BLaER1 (cell line): Measurements from ENCODE around the gene PLXNA4.

ENCODE experiments used
- H3K27ac ChIP-seq: shearing (Covaris generic); formaldehyde crosslinking; 2 replicates; pipeline ENCODE4 v1.8.1; 2022
- H3K27me3 ChIP-seq: shearing (Covaris generic); formaldehyde crosslinking; 2 replicates; pipeline ENCODE4 v1.8.1; 2022
- H3K36me3 ChIP-seq: shearing (Covaris generic); formaldehyde crosslinking; 2 replicates; pipeline ENCODE4 v1.8.1; 2022
- H3K4me1 ChIP-seq: shearing (Covaris generic); formaldehyde crosslinking; 2 replicates; pipeline ENCODE4 v1.8.1; 2022
- H3K4me2 ChIP-seq: shearing (Covaris generic); formaldehyde crosslinking; 2 replicates; pipeline ENCODE4 v1.8.1; 2022
- H3K4me3 ChIP-seq: shearing (Covaris generic); formaldehyde crosslinking; 2 replicates; pipeline ENCODE4 v1.8.1; 2022
- H3K9ac ChIP-seq: shearing (Covaris generic); formaldehyde crosslinking; 2 replicates; pipeline ENCODE4 v1.8.1; 2022
- H3K9me3 ChIP-seq: shearing (Covaris generic); formaldehyde crosslinking; 2 replicates; pipeline ENCODE4 v1.8.1; 2022
- H4K20me1 ChIP-seq: shearing (Covaris generic); formaldehyde crosslinking; 2 replicates; pipeline ENCODE4 v1.8.1; 2022
- Cebpa-rat ChIP-seq: shearing (Covaris generic); IDR thresholded peaks from 2 replicates; pipeline ENCODE4 v1.8.1; 2022

Gene PLXNA4

DNA sequence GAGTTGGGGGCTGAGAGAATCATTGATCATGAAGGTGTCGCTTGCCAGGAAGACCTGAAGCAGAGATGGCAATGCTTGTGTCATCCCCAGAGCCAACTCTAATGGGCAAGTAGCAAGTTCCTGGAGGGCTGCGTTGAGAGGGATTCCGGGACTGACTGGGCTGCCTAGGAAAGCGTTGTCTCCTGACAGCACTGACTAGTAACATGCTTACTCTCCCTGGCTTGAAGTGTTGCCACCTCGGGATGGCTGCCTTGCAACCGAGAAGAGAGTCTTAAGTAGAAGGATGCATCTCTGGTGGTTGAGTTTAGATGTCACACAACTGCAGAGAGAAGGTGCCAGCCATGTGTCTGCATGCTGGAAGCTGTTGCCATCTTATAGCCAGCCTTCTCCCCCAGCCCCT, 453.4 kb downstream of the PLXNA4 start:
- no peaks in the 10 kb centered on the region for H4K20me1 ChIP-seq
- no peak for TF ChIP-seq Cebpa-rat
- H3K4me3 ChIP-seq, result no peak overlapping the region
- no peaks in the 10 kb centered on the region for H3K4me1 ChIP-seq
- no peaks in the 10 kb centered on the region for H3K27me3 ChIP-seq
- H3K9me3 ChIP-seq, result no peaks in the 10 kb centered on the region
- H3K36me3 ChIP-seq, result no peaks in the 10 kb centered on the region
- H3K4me2 ChIP-seq, result no peak overlapping the region
- H3K27ac ChIP-seq, result no peak overlapping the region
- H3K9ac ChIP-seq, result no peak overlapping the region

DNA sequence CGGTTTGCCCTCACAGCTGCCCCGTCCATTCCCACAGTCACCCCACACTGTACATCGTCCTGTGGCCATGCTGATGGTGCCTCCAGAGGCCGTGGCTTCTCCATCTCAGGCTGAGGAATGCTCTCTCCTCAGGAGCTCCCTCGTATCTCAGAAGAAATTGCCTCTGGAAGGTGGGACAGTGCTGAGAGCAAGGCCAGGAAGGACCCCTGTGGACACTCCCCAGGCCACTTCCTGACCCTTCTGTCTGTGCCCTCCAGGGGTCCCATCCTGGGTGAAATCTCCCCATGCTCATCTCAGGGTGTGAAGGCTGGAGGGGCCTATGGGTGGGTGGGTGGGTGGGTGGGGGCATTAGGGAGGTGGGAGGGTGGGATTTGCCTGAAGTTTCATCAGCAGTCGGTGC, 454.3 kb downstream of the PLXNA4 start:
- TF ChIP-seq Cebpa-rat, result no peak
- no peak overlapping the region for H3K27ac ChIP-seq
- no peak overlapping the region for H3K9ac ChIP-seq
- no peak overlapping the region for H3K4me3 ChIP-seq
- no peaks in the 10 kb centered on the region for H3K27me3 ChIP-seq
- H3K9me3 ChIP-seq, result no peaks in the 10 kb centered on the region
- no peaks in the 10 kb centered on the region for H4K20me1 ChIP-seq
- H3K4me1 ChIP-seq, result no peaks in the 10 kb centered on the region
- no peaks in the 10 kb centered on the region for H3K36me3 ChIP-seq
- H3K4me2 ChIP-seq, result no peak overlapping the region

DNA sequence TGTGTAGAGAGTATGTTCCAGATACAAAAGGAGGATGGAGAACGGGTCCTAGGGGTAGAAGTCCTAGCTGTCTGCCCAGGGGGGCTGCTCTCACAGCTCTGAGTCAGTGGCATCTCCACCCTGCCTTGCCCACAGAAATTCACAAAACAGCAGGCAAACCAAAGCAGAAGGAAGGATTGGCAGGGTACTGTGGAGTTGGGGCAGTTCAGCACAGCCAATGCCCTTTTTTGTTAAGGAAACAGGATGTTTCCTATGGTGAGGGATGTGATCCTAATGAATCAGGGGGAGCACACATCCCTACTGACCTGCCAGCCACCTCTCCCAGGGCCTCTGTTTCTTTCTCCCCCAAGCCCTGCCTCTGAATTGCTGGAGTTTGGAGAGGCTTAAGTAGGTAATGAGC, 457.6 kb downstream of the PLXNA4 start:
- Histone ChIP-seq H3K36me3 (no peaks in the 10 kb centered on the region), H3K9me3 (no peaks in the 10 kb centered on the region), H3K4me3 (no peak overlapping the region), H3K27ac (no peak overlapping the region), H3K27me3 (no peaks in the 10 kb centered on the region), H3K9ac (no peak overlapping the region), H3K4me1 (no peaks in the 10 kb centered on the region), H4K20me1 (no peaks in the 10 kb centered on the region), H3K4me2 (no peak overlapping the region)
- TF ChIP-seq Cebpa-rat, result no peak

DNA sequence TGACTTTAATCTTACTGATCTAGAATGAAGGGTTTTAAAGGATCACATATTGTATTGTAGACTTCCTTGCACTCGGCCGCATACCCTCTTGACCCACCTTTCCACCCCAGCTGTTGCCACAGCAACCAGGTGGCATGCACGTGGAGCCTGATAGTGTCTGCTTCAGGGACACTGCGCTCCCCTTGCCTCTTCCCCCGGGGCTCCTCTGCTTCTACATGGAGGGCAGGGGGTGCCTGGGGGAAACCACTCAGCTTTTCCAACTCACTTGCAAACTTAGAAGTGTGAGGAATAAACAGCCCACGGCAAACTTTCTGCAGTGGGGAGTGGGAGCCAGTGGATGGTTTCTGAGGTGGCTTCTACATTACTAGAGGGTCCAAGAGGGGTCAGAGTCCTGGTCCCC, 458.6 kb downstream of the PLXNA4 start:
- Histone ChIP-seq H3K27me3 (no peaks in the 10 kb centered on the region), H3K4me3 (no peak overlapping the region), H3K36me3 (no peaks in the 10 kb centered on the region), H3K4me2 (no peak overlapping the region), H3K9ac (no peak overlapping the region), H3K9me3 (no peaks in the 10 kb centered on the region), H3K4me1 (0 out of 2 replicates have a peak, but pooled peaks cover 4% of the 10 kb centered on the region), H3K27ac (no peak overlapping the region), H4K20me1 (no peaks in the 10 kb centered on the region)
- TF ChIP-seq Cebpa-rat, result no peak

DNA sequence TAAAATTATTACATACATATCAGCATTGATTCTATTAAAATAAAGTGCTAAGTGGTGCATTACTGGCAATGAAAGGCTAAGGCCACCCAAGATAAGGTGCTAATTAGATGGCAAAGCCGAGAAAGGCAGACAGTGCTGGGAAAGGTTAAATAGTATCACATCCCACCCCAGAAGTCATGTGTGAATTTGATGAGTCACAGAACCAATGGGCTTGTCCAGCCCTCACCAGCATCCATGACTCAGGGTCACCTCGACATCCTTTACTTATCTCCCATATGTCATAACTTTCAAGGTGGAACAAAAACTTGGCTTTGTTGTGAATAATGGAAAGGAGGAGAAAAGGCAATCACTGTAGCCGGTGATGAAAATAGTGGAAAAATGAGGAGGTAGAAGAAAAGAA, 459.1 kb downstream of the PLXNA4 start:
- no peaks in the 10 kb centered on the region for H3K36me3 ChIP-seq
- H3K27me3 ChIP-seq, result no peaks in the 10 kb centered on the region
- no peaks in the 10 kb centered on the region for H4K20me1 ChIP-seq
- H3K4me3 ChIP-seq, result no peak overlapping the region
- H3K9ac ChIP-seq, result no peak overlapping the region
- no peak overlapping the region for H3K4me2 ChIP-seq
- H3K27ac ChIP-seq, result no peak overlapping the region
- H3K9me3 ChIP-seq, result no peaks in the 10 kb centered on the region
- 0 out of 2 replicates have a peak, but pooled peaks cover 5% of the 10 kb centered on the region for H3K4me1 ChIP-seq
- no peak for TF ChIP-seq Cebpa-rat

DNA sequence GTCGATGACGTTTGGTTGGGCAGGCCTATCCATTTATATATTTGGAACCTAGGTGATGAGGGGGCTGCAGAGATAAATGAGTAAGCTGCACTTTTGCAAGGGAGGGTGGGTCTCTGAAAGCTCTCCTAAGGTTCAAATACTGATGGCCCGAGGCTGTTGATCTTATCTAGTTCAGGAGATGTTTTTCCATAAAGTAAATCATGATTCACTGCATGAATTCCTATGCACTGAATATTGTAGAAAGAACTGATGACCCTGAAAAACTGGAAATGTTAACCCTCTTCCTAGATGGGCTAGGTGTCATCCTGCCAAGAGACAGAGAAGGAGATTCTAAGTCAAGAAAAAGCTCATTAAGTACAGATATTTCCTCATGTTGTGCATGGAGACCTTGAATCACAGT, 459.9 kb downstream of the PLXNA4 start:
- Histone ChIP-seq H3K36me3 (no peaks in the 10 kb centered on the region), H4K20me1 (no peaks in the 10 kb centered on the region), H3K9me3 (no peaks in the 10 kb centered on the region), H3K4me3 (no peak overlapping the region), H3K27ac (no peak overlapping the region), H3K4me1 (0 out of 2 replicates have a peak, but pooled peaks cover 5% of the 10 kb centered on the region), H3K27me3 (no peaks in the 10 kb centered on the region), H3K4me2 (no peak overlapping the region), H3K9ac (no peak overlapping the region)
- no peak for TF ChIP-seq Cebpa-rat

DNA sequence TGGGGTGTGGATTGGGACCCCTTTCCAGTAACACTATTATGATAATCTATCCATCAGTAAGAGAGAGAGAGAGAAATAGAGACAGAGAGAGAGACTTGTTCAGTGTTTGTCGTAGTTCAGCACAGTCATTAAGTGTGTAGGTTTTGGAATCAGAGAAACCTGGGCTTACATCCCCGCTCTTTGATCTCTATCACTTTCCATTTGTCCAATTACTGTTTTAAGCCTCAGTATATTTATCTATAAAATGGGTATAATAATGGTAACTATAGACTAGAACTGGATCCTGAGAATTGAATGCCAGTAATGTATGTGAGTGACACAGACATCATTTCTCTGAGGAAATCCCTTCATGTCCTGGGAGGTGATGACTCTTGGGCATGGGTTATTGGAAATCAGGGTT, 460.5 kb downstream of the PLXNA4 start:
- no peak for TF ChIP-seq Cebpa-rat
- Histone ChIP-seq H3K27me3 (no peaks in the 10 kb centered on the region), H3K9me3 (no peaks in the 10 kb centered on the region), H3K9ac (no peak overlapping the region), H3K36me3 (no peaks in the 10 kb centered on the region), H3K27ac (no peak overlapping the region), H3K4me2 (no peak overlapping the region), H4K20me1 (no peaks in the 10 kb centered on the region), H3K4me1 (0 out of 2 replicates have a peak, but pooled peaks cover 5% of the 10 kb centered on the region), H3K4me3 (no peak overlapping the region)

DNA sequence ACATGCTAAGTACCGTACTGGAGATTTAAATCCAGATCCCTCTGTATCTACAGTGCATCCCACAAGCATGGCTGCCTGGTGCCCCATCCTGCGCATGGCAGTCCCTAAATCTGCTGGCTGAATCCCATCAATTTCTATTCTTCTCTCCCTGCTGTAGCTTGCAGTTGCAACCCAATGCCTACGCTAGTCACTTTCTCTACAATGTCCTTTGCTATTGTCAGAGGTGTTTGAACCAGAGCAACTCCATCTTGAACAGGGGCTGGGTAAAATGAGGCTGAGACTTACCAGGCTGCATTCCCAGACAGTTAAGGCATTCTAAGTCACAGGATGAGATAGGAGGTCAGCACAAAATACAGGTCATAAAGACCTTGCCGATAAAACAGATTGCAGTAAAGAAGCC, 461.2 kb downstream of the PLXNA4 start:
- Histone ChIP-seq H3K36me3 (no peaks in the 10 kb centered on the region), H3K4me3 (no peak overlapping the region), H3K4me1 (0 out of 2 replicates have a peak, but pooled peaks cover 5% of the 10 kb centered on the region), H3K27me3 (no peaks in the 10 kb centered on the region), H3K4me2 (no peak overlapping the region), H3K27ac (no peak overlapping the region), H3K9ac (no peak overlapping the region), H4K20me1 (no peaks in the 10 kb centered on the region), H3K9me3 (no peaks in the 10 kb centered on the region)
- TF ChIP-seq Cebpa-rat, result no peak

DNA sequence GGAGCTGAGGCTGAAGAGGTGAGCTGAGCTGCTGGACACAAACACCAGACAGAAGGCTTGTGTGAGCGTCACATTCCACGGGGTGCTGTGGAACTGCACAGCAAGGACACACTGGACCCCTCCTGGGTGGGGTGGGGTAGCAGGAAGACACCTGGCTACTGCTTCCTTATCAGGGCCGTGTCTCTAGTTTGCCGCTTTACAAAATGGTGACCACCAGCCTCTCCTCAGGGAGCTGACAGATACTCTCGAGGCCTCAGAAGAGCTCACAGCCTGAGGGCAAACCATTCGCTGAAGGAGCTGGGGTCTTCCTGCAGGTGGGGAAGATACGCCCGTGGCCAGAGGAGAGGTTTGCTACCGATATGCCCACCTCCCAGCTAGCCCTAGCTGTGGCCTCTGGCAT, 461.9 kb downstream of the PLXNA4 start:
- Histone ChIP-seq H3K9ac (no peak overlapping the region), H3K27ac (no peak overlapping the region), H3K27me3 (no peaks in the 10 kb centered on the region), H4K20me1 (no peaks in the 10 kb centered on the region), H3K36me3 (no peaks in the 10 kb centered on the region), H3K9me3 (no peaks in the 10 kb centered on the region), H3K4me3 (no peak overlapping the region), H3K4me1 (0 out of 2 replicates have a peak, but pooled peaks cover 5% of the 10 kb centered on the region), H3K4me2 (no peak overlapping the region)
- TF ChIP-seq Cebpa-rat, result no peak

DNA sequence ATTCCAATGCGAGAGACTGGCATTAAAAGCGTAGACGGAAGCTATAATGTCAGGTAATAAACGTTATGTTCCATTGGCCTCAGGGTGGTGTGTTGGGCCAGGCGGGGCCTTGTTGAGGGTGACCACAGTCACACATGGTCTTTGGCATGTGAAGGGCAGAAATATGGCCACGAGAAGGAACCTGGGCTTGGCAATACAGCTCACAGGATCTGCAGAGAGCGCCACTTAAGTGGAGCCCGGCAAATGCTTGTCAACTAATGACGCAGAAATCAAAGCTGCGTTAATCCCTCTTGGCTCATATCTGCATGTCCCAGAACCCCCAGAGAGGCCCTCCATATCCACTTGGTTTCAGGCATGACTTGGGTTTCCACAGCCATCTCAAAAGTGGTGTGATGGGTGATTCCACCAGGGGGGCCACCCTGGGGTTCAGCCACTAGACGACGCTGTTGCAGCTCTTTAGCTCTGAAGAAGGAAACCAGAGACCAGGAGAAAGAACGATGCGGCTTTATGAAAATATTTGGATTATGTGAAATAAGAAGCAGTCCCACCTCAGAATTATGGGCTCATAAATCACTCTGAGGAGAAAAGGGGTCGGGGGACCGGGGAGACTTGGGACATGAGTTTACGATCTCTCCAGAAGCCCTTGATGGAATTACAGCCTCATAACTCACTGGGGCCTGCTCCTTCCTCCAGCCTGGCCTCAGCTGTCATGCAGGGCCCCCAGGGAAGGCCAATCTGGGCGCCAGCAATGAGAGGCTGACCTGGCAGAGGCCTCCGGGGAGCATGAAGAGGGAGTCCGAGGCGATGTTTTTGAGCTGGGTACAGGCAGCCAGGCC, 462.5 kb downstream of the PLXNA4 start:
- H3K4me3 ChIP-seq, result no peak overlapping the region
- no peaks in the 10 kb centered on the region for H3K9me3 ChIP-seq
- H3K27ac ChIP-seq, result no peak overlapping the region
- TF ChIP-seq Cebpa-rat, result no peak
- no peak overlapping the region for H3K9ac ChIP-seq
- H3K4me2 ChIP-seq, result no peak overlapping the region
- no peaks in the 10 kb centered on the region for H4K20me1 ChIP-seq
- H3K27me3 ChIP-seq, result no peaks in the 10 kb centered on the region
- H3K36me3 ChIP-seq, result no peaks in the 10 kb centered on the region
- 0 out of 2 replicates have a peak, but pooled peaks cover 5% of the 10 kb centered on the region for H3K4me1 ChIP-seq
